ENCODE measurements around the gene MSANTD2.

GRCh38 chr11:124728134-124728533 is 72.1 kb downstream of the MSANTD2 start:
- no peak for TF ChIP-seq CTCF (IDR thresholded peaks at IDR 0.05)
- TF ChIP-seq HEYL (CRISPR knock-in tag; IDR thresholded peaks at IDR 0.05), result no peak
